MM.1S (cell line): Measurements from ENCODE around the gene MAP2K3.

ENCODE experiments used
- DNase-seq: peaks from one replicate; pipeline ENCODE4 v3.0.0-alpha.2; 2015
- H2AFZ ChIP-seq: fragments of 300-600 bp; sonication (generic); 2 replicates; pipeline ENCODE4 v1.6.0; 2016; ENCODE audit warnings: antibody characterized with exemption, low read length
- H3F3A ChIP-seq: fragments of 300-600 bp; sonication (generic); 2 replicates; pipeline ENCODE4 v1.6.1; 2016; ENCODE audit warnings: mild to moderate bottlenecking, antibody characterized with exemption, low read length, moderate library complexity, mixed read lengths; ENCODE audit not compliant: insufficient read depth
- H3K27ac ChIP-seq: fragments of 300-600 bp; sonication (generic); 2 replicates; pipeline ENCODE4 v1.5.1; 2016; ENCODE audit warnings: mild to moderate bottlenecking, low read length
- H3K27me3 ChIP-seq: fragments of 300-600 bp; sonication (generic); replicated peaks from 2 replicates; pipeline ENCODE4 v1.6.0; 2016; ENCODE audit warnings: low read length; ENCODE audit not compliant: insufficient read depth
- H3K36me3 ChIP-seq: fragments of 300-600 bp; sonication (generic); replicated peaks from 2 replicates; pipeline ENCODE4 v1.6.1; 2016; ENCODE audit warnings: mild to moderate bottlenecking, low read length, mixed read lengths; ENCODE audit not compliant: insufficient read depth
- H3K4me1 ChIP-seq: fragments of 300-600 bp; sonication (generic); 2 replicates; pipeline ENCODE4 v1.6.1; 2016; ENCODE audit warnings: low read length, mixed read lengths
- H3K4me2 ChIP-seq: fragments of 300-600 bp; sonication (generic); 2 replicates; pipeline ENCODE4 v1.6.0; 2016; ENCODE audit warnings: low read depth, low read length
- H3K4me3 ChIP-seq: fragments of 300-600 bp; sonication (generic); 2 replicates; pipeline ENCODE4 v1.5.1; 2016; ENCODE audit warnings: low read length, mixed read lengths
- H3K79me2 ChIP-seq: fragments of 300-600 bp; sonication (generic); 2 replicates; pipeline ENCODE4 v1.6.1; 2016; ENCODE audit warnings: mixed run types, low read length, mixed read lengths
- H3K9ac ChIP-seq: fragments of 300-600 bp; sonication (generic); 2 replicates; pipeline ENCODE4 v1.6.1; 2016; ENCODE audit warnings: low read length, mixed read lengths
- H3K9me2 ChIP-seq: fragments of 300-600 bp; sonication (generic); replicated peaks from 2 replicates; pipeline ENCODE4 v1.6.1; 2016; ENCODE audit warnings: mild to moderate bottlenecking, low read length, mixed read lengths; ENCODE audit not compliant: insufficient read depth
- H3K9me3 ChIP-seq: fragments of 300-600 bp; sonication (generic); replicated peaks from 2 replicates; pipeline ENCODE4 v1.6.1; 2016; ENCODE audit warnings: mild to moderate bottlenecking, low read length, mixed read lengths; ENCODE audit not compliant: insufficient read depth
- H4K20me1 ChIP-seq: fragments of 300-600 bp; sonication (generic); 2 replicates; pipeline ENCODE4 v1.6.1; 2016; ENCODE audit warnings: mild to moderate bottlenecking, low read length, moderate library complexity, mixed read lengths; ENCODE audit not compliant: insufficient read depth
- EZH2 ChIP-seq: fragments of 300-600 bp; sonication (generic); optimal IDR thresholded peaks from 2 replicates; pipeline ENCODE3; 2017; ENCODE audit warnings: low read depth, mild to moderate bottlenecking, antibody characterized with exemption, low read length, mixed read lengths
- EZH2phosphoT487 ChIP-seq: fragments of 300-600 bp; sonication (generic); IDR thresholded peaks from 2 replicates; pipeline ENCODE4 v1.6.1; 2018; ENCODE audit warnings: antibody characterized with exemption, low read length
- TF ChIP-seq, protein P1 (sequence below): fragments of 300-600 bp; sonication (generic); IDR thresholded peaks from 2 replicates; pipeline ENCODE4 v1.5.1; 2016; ENCODE audit warnings: antibody characterized with exemption, low read length, mixed read lengths

MAP2K3 gene

DNA sequence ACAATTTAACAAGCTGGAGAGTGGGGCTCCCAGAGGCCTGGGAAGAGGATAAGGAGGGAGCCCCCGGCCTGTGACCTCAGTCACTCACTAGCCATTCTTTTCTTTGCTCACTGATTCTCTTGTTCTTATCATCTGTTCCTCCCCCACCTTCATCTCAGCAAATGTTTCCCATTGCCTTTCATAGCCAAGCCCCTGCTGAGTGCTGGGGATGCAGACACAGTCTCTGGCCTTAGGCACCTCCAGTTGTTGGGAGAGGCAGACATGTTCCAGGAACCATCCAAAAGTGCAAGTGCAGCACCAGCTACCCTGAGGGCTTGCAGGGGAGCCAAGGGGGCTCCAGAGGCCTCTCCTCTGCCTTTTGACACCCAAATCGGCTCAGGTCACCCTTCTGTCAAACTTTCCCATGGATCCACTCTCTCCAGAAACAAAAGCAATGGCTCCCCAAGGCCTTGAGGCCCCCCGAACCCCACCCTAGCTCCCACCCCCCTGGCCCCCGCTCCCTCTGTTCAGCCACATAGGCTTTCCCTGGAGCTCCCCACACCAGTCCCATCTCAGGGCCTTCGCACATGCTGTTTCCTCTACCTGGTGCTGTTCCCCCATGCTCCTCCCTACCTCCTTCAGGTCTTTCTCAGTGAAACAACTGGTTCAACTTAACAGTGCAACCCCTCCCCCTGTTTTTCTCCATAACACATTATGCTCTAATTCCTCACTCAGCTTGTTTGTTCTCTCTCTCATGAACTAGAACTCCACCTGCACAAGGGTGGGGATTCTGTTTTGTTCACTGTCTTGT lies 76.7 kb downstream of the MAP2K3 start:
- H3K79me2 ChIP-seq = no peaks in the 10 kb centered on the region
- no peak overlapping the region for H3K9ac ChIP-seq
- H3K36me3 ChIP-seq = no peaks in the 10 kb centered on the region
- no peak overlapping the region for H3K4me2 ChIP-seq
- no peak overlapping the region for H2AFZ ChIP-seq
- no peaks in the 10 kb centered on the region for H4K20me1 ChIP-seq
- no peak for DNase-seq
- no peak overlapping the region for H3K4me3 ChIP-seq
- H3K27ac ChIP-seq = no peak overlapping the region
- TF ChIP-seq, protein P1, sequence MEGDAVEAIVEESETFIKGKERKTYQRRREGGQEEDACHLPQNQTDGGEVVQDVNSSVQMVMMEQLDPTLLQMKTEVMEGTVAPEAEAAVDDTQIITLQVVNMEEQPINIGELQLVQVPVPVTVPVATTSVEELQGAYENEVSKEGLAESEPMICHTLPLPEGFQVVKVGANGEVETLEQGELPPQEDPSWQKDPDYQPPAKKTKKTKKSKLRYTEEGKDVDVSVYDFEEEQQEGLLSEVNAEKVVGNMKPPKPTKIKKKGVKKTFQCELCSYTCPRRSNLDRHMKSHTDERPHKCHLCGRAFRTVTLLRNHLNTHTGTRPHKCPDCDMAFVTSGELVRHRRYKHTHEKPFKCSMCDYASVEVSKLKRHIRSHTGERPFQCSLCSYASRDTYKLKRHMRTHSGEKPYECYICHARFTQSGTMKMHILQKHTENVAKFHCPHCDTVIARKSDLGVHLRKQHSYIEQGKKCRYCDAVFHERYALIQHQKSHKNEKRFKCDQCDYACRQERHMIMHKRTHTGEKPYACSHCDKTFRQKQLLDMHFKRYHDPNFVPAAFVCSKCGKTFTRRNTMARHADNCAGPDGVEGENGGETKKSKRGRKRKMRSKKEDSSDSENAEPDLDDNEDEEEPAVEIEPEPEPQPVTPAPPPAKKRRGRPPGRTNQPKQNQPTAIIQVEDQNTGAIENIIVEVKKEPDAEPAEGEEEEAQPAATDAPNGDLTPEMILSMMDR = no peak
- TF ChIP-seq EZH2phosphoT487 (no peak), EZH2 (no peak)
- H3K4me1 ChIP-seq = no peaks in the 10 kb centered on the region
- no peaks in the 10 kb centered on the region for H3K9me3 ChIP-seq
- H3K9me2 ChIP-seq = no peaks in the 10 kb centered on the region
- peaks cover 44% of the 10 kb centered on the region for H3K27me3 ChIP-seq
- no peaks in the 10 kb centered on the region for H3F3A ChIP-seq

DNA sequence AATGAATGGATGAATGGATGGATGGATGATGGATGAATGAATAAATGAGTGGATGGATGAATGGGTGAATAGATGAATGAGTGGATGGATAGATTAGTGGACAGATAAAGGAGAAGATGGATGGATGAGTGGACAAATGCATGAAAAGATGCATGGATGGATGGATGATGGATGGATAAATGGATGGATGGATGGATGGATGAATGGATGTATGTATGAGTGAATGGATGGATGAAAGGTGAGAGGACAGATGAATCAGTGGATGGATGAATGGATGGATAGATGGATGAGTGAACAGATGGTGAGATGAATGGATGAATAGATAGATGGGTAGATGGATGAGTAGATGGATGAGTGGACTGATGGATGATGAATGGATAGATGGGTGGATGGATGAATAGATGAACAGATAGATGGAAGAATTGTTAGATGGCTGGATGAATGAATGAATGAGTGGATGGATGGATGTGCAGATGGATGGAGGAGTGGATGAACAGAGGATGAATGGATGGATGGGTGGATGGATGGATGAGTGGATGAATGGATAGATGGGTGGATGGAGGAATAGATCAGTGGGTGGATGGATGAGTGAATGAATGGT lies 77.9 kb downstream of the MAP2K3 start:
- no peak for DNase-seq
- Histone ChIP-seq H3K27me3 (peaks cover 41% of the 10 kb centered on the region), H3F3A (no peaks in the 10 kb centered on the region), H4K20me1 (no peaks in the 10 kb centered on the region), H3K79me2 (no peaks in the 10 kb centered on the region), H3K9me2 (no peaks in the 10 kb centered on the region), H3K36me3 (no peaks in the 10 kb centered on the region), H3K4me2 (no peak overlapping the region), H3K9me3 (no peaks in the 10 kb centered on the region), H3K27ac (no peak overlapping the region), H3K9ac (no peak overlapping the region), H3K4me1 (no peaks in the 10 kb centered on the region), H2AFZ (no peak overlapping the region), H3K4me3 (no peak overlapping the region)
- TF ChIP-seq, protein P1 = no peak
- TF ChIP-seq EZH2phosphoT487 = no peak
- no peak for TF ChIP-seq EZH2

DNA sequence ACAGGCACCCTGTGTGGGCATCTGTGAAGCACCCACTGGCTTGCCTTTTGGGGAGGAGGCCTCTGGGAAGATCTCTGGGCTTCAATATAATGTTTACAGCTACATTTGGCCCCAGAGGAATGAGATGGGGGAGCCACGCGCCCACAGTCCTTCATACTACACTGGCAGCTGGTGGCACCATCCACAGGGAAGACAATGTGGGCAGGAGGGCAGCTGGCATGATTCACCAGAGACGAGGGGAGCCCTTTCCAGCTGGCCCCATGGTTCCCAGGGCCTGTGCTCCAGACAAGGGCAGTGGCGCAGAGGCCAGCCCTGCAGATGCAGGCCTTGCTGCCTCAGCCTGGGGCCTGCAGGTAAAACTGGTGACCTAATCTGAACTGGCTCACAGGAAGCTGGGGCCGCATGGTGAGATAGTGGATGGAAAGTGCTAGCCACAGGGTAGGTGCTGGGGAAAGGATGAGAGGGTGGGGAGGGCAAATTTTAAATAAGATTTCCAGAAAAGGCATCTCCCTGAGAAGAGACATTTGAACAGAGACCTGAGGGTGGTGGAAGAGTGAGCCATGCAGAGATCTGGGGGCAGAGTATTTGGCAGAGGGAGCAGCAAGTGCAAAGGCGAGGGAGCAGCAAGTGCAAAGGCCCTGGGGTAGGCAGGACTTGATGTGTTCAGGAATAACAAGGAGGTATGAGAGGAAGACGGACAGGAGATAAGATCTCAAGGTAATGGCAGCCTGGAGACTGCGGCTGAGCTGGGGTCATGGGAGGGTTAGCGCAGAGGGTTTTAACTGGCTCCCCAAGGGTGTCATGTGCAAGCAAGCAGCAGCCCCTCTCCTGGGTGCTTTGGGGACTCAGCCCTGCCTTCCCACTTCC lies 79.5 kb downstream of the MAP2K3 start:
- Histone ChIP-seq H3K4me2 (no peak overlapping the region), H4K20me1 (no peaks in the 10 kb centered on the region), H3K27ac (no peak overlapping the region), H3K9ac (no peak overlapping the region), H3K9me2 (no peaks in the 10 kb centered on the region), H3K4me3 (no peak overlapping the region), H3F3A (no peaks in the 10 kb centered on the region), H3K36me3 (no peaks in the 10 kb centered on the region), H2AFZ (no peak overlapping the region), H3K4me1 (no peaks in the 10 kb centered on the region), H3K27me3 (peaks cover 45% of the 10 kb centered on the region), H3K9me3 (no peaks in the 10 kb centered on the region), H3K79me2 (no peaks in the 10 kb centered on the region)
- DNase-seq = no peak
- TF ChIP-seq EZH2phosphoT487 = no peak
- no peak for TF ChIP-seq EZH2
- TF ChIP-seq, protein P1 = no peak
